ENCODE data around the gene INPP5J.
"Not testable (repeated sequence)": the region's sequence is repeated elsewhere in the genome, so short reads cannot be mapped to it uniquely, and the experiment has no call there.

Gene INPP5J

GRCh38 chr22:31086703-31087330, 35.9 kb upstream of the INPP5J start:
- DNase-seq (ENCODE audit: low read depth), result no peak

- DNase-seq (ENCODE audit: low read depth), result no peak
Measured at GRCh38 chr22:31087744-31088215, 35.0 kb upstream of the INPP5J start.

GRCh38 chr22:31088233-31088986, 34.4 kb upstream of the INPP5J start:
- no peak for DNase-seq (ENCODE audit: low read depth)

- peak; percentile 45 for DNase-seq (ENCODE audit: low read depth)
Measured at GRCh38 chr22:31089160-31090100, 33.3 kb upstream of the INPP5J start.

- no peak for DNase-seq (ENCODE audit: low read depth)
Measured at GRCh38 chr22:31090217-31091085, 32.3 kb upstream of the INPP5J start.

GRCh38 chr22:31091106-31091975, 31.4 kb upstream of the INPP5J start:
- DNase-seq (ENCODE audit: low read depth), result no peak

GRCh38 chr22:31092161-31092560, 30.6 kb upstream of the INPP5J start:
- no peak for DNase-seq (ENCODE audit: low read depth)

- DNase-seq (ENCODE audit: low read depth), result no peak
Measured at GRCh38 chr22:31093086-31093850, 29.5 kb upstream of the INPP5J start.

GRCh38 chr22:31094021-31094551, 28.7 kb upstream of the INPP5J start:
- no peak for DNase-seq (ENCODE audit: low read depth)

GRCh38 chr22:31094741-31095140, 28.0 kb upstream of the INPP5J start:
- no peak for DNase-seq (ENCODE audit: low read depth)

GRCh38 chr22:31095637-31096249, 27.0 kb upstream of the INPP5J start:
- no peak for DNase-seq (ENCODE audit: low read depth)

- no peak for DNase-seq (ENCODE audit: low read depth)
Measured at GRCh38 chr22:31096657-31097279, 26.0 kb upstream of the INPP5J start.

- DNase-seq (ENCODE audit: low read depth), result not testable (repeated sequence)
Measured at GRCh38 chr22:31097539-31097938, 25.2 kb upstream of the INPP5J start.

GRCh38 chr22:31097941-31098631, 24.7 kb upstream of the INPP5J start:
- DNase-seq (ENCODE audit: low read depth), result no peak

- peak; percentile 57 for DNase-seq (ENCODE audit: low read depth)
Measured at GRCh38 chr22:31098632-31099110, 24.1 kb upstream of the INPP5J start.

GRCh38 chr22:31099386-31099785, 23.4 kb upstream of the INPP5J start:
- peak; percentile 57 for DNase-seq (ENCODE audit: low read depth)

GRCh38 chr22:31099841-31100761, 22.7 kb upstream of the INPP5J start:
- no peak for DNase-seq (ENCODE audit: low read depth)
